K562 treated with DMSO at 1 percent for 12 hours (cell line): Measurements from ENCODE around the gene TTC19. TPM values are rescaled to one million over a fixed set of nuclear protein-coding genes. Genes with fewer than 3 reads are reported as not detected.

Source experiments
- total RNA-seq: library from RNA; unstranded; fragments of 300-600 nt; gene quantifications from 2 replicates; pipeline ENCODE4 v1.2.3, GENCODE V29; 2022; ENCODE audit not compliant: insufficient read depth

TTC19 gene
- total RNA-seq: 20.5 and 26.0 TPM in 2 replicates

GRCh38 chr17:15999141-15999973 lies at the start of gene TTC19, which contains the start of gene ZSWIM7:
Gene TTC19, plus strand, starts transcription at chr17:15999824. Its CDS starts 25 bp downstream, at chr17:15999849.
Gene ZSWIM7, minus strand, starts transcription at chr17:15999704. Its CDS starts 110 bp downstream, at chr17:15999594.

Other genes with a start within 250 kb of the TTC19 start
- 5.4 and 7.5 TPM in 2 replicates for gene ADORA2B, start 54.7 kb upstream of the TTC19 start, total RNA-seq
- 9.6 and 12.9 TPM in 2 replicates for gene ZSWIM7, start 120 bp upstream of the TTC19 start, total RNA-seq
- 21.7 and 66.5 TPM in 2 replicates for gene NCOR1, start 215.7 kb downstream of the TTC19 start, total RNA-seq
- gene PIGL, start 217.4 kb downstream of the TTC19 start, total RNA-seq: 13.3 and 18.0 TPM in 2 replicates